ENCODE results near the gene DCAF4L1.

GRCh38 chr4:41981456-41981855 lies at the start of gene DCAF4L1:
- TF ChIP-seq POLR2AphosphoS5 (IDR thresholded peaks at IDR 0.05; ENCODE audit: low read depth) = no peak
- TF ChIP-seq CTCF (IDR thresholded peaks at IDR 0.05; ENCODE audit: insufficient read depth, low read length) = no peak
- TF ChIP-seq SPI1 (IDR thresholded peaks at IDR 0.05; ENCODE audit: borderline replicate concordance, low read depth) = no peak
- no peak for TF ChIP-seq GABPA (IDR thresholded peaks at IDR 0.05; ENCODE audit: low read depth)
